ENCODE measurements around the gene LYSMD3.

LYSMD3 gene

DNA sequence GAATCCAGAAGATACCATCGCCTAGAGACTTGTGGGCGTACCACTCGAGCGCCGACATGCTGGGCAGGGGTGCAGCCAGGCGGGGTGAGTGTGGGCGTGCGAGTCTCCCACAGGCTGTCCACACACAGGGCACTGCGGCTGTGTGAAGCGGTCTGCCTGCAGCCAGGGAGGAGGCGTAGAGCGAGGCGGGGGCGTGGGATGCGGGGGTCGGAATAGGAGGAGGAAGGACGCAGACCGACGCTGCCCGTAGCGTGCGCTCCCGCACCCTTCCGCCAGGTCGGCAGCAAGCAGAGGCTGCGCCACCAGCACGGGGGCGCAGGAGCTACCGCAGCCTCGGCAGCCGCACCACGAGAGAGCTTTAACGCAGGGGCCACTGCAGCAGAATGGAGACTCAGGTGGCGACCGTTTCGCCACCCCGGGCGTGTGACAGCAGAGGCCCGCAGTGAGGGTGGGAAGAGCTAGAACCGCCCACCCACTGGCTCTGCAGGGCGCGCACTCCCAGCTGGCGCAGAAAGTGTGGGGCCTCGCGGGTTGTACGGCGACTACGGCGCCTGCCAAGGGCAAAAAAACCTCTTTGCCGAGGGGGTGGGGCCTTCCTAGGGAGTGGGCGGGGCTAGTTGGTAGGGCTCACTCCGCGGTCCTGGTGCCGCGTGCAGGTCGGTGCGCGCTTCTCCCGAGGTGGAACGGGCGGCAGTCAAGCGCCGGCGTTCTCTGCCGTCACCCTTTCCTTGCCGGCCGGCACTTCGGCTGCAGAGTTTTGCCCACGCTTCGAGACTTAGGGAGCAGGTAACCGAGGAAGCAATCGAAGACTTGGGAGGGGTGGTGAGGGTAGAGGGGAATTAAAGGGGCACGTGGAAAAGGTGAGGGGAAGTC, 54.9 kb downstream of the LYSMD3 start, which contains the start of the genes MBLAC2 and POLR3G:
Gene MBLAC2 (minus strand): TSS at position 537 of the 873 bp plus-strand sequence. CDS start 479 bp downstream, at position 58.
Gene POLR3G (plus strand): TSS at position 630 of the 873 bp plus-strand sequence. CDS start 10,704 bp downstream, outside the sequence.
- no peaks in the 10 kb centered on the region for H3K36me3 ChIP-seq (replicated peaks)
- H3K4me3 ChIP-seq (ENCODE audit: low read depth, low read length), result peak within 1 kb of the TSS; percentile 95
- H3K27me3 ChIP-seq (replicated peaks), result no peaks in the 10 kb centered on the region
- TF ChIP-seq, protein P1, sequence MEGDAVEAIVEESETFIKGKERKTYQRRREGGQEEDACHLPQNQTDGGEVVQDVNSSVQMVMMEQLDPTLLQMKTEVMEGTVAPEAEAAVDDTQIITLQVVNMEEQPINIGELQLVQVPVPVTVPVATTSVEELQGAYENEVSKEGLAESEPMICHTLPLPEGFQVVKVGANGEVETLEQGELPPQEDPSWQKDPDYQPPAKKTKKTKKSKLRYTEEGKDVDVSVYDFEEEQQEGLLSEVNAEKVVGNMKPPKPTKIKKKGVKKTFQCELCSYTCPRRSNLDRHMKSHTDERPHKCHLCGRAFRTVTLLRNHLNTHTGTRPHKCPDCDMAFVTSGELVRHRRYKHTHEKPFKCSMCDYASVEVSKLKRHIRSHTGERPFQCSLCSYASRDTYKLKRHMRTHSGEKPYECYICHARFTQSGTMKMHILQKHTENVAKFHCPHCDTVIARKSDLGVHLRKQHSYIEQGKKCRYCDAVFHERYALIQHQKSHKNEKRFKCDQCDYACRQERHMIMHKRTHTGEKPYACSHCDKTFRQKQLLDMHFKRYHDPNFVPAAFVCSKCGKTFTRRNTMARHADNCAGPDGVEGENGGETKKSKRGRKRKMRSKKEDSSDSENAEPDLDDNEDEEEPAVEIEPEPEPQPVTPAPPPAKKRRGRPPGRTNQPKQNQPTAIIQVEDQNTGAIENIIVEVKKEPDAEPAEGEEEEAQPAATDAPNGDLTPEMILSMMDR (IDR thresholded peaks at IDR 0.05; ENCODE audit: low read depth, low read length, missing control alignments), result peak; percentile 67
- in situ Hi-C loops (cut with HindIII; ENCODE audit: low pct_ligation_motif_present, low sequenced_read_pairs), result no loop called here
- peak; percentile 89 for DNase-seq
- H3K27ac ChIP-seq, result peak within 1 kb of the TSS; percentile 86

DNA sequence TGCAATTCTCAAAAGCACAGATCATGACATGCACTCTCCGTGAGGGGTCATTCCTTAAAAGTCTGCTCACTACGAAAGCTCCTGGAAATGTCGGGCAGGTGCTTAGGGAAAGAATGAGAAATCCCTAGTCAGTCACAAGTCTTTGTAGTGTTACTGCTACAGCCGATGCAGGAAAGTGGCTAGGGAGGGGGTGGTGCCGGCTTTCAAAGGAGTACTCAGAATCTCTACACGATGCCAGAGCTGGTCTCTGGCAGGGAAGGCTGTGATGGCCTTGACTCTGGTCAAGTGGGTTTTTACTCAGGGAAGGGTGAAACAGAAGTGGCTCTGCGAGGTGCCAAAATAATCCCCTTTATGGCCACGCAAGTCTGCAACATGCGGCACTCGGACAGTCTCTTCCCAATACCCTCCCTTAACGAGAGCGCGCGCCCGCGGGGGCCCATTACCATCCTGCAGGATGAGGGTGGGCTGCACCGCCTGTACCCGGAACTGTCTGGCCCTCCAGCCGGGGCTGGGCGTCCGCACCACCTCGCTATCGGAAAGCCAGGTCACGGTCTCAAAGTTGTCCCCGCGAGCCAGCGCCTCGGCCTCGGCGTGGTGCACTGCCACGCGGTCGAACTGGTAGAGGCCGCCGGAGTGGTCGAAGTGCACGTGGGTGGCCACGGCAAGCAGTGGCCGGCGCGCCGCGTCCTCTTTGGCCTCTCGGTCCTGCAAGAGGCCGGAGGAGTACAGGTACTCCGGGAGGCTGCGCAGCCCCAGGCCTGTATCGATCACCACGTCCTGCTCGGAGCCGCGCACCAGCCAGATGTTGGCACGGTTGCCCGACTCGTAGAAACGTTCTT, 55.8 kb downstream of the LYSMD3 start:
- TF ChIP-seq, protein P1 (IDR thresholded peaks at IDR 0.05; ENCODE audit: low read depth, low read length, missing control alignments), result no peak
- DNase-seq, result peak; percentile 28
- no peaks in the 10 kb centered on the region for H3K27me3 ChIP-seq (replicated peaks)
- in situ Hi-C loops (cut with HindIII; ENCODE audit: low pct_ligation_motif_present, low sequenced_read_pairs), result no loop called here
- peak overlapping the region; percentile 86 for H3K27ac ChIP-seq
- peak overlapping the region; percentile 95 for H3K4me3 ChIP-seq (ENCODE audit: low read depth, low read length)
- H3K36me3 ChIP-seq (replicated peaks), result no peaks in the 10 kb centered on the region

DNA sequence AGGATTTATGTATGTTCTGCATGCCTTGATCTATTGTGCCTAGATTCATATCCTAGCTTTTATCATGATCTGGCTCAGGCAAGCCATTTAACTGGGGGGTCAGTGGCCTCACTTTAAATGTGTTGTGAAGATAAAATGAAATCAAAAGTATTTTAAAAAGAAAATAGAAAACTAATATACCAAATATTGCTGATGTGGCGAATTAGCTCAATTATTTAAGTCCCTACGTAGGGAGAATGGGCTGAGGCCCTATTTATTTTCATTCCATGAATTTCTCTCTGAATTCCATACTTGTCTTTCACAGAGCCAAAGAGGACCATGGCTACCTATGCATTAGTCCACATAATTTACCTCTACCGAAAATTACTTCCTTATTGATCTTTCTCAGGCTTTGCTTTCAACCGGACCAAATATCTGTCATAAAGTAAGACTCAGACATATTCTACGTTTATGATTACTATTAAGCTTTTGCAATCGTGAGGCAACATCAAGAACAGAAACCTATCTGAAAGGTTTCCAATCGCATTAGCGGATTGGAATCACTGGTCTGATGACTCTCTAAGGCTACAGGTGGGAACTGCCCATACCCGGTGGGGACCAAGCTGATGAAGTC, 56.5 kb downstream of the LYSMD3 start:
- no peaks in the 10 kb centered on the region for H3K36me3 ChIP-seq (replicated peaks)
- no peak overlapping the region for H3K27ac ChIP-seq
- H3K4me3 ChIP-seq (ENCODE audit: low read depth, low read length), result peak overlapping the region; percentile 95
- no peak for DNase-seq
- H3K27me3 ChIP-seq (replicated peaks), result no peaks in the 10 kb centered on the region
- TF ChIP-seq, protein P1 (IDR thresholded peaks at IDR 0.05; ENCODE audit: low read depth, low read length, missing control alignments), result no peak
- in situ Hi-C loops (cut with HindIII; ENCODE audit: low pct_ligation_motif_present, low sequenced_read_pairs), result no loop called here

All from brain microvascular endothelial cell (primary cell).